BJ (cell line): ENCODE results near the gene SMKR1. TPM values are rescaled to one million over a fixed set of nuclear protein-coding genes. Genes with fewer than 3 reads are reported as not detected.
"Not testable (repeated sequence)": the region's sequence is repeated elsewhere in the genome, so short reads cannot be mapped to it uniquely, and the experiment has no call there.

Experiments
- CTCF ChIA-PET: fragments of 350-600 bp; formaldehyde crosslinking; extraction: SDS; loops from one replicate; lab custom pipeline; 2021; ENCODE audit warnings: antibody characterized with exemption, inconsistent platforms; lab: Yijun Ruan, JAX
- POLR2A ChIA-PET: fragments of 300-600 bp; sonication (Branson Sonifier 250); formaldehyde crosslinking; extraction: SDS; loops from one replicate; lab custom pipeline; 2021; ENCODE audit warnings: antibody characterized with exemption; lab: Charles Lee
- DNase-seq: peaks from one replicate; pipeline ENCODE4 v3.0.0-alpha.2; 2011; ENCODE audit warnings: low read depth
- H3K27me3 ChIP-seq: 2 replicates; pipeline ENCODE4 v1.6.0; 2011; ENCODE audit warnings: low read length; ENCODE audit not compliant: control insufficient read depth, insufficient read depth
- H3K36me3 ChIP-seq: 2 replicates; pipeline ENCODE4 v1.5.1; 2011; ENCODE audit warnings: low read length; ENCODE audit not compliant: control insufficient read depth, insufficient read depth
- H3K4me3 ChIP-seq: 2 replicates; pipeline ENCODE4 v1.5.1; 2011; ENCODE audit warnings: low read depth, mild to moderate bottlenecking, control low read depth, low read length
- CTCF ChIP-seq: IDR thresholded peaks from 2 replicates; pipeline ENCODE4 v1.5.1; 2011; ENCODE audit warnings: low read depth, mild to moderate bottlenecking, control low read depth, inconsistent platforms, low read length, moderate library complexity; ENCODE audit not compliant: insufficient read depth
- polyA plus RNA-seq: library from polyadenylated mRNA; depleted of rRNA; stranded (reverse); fragments of >200 nt; gene quantifications from 2 replicates; pipeline ENCODE4 v1.2.3, GENCODE V29; 2011

The SMKR1 gene
- polyA plus RNA-seq, 1 experiment = 0.27 TPM

- TF ChIP-seq CTCF = no peak
- ChIA-PET CTCF (interaction anchor here (0.6 to 8.0 kb wide), 7 partner anchors 11 to 541 kb away, joined by 3 to 154 read pairs (median 4); no protein-coding TSS in a partner anchor), POLR2A (interaction anchor here (0.5 kb wide), 1 partner anchor 138 kb away, joined by 3 read pairs; no protein-coding TSS in a partner anchor)
Measured at GRCh38 chr7:129469930-129470329, 32.4 kb upstream of the SMKR1 start.

GRCh38 chr7:129470411-129470810 lies 31.9 kb upstream of the SMKR1 start:
- H3K36me3 ChIP-seq = no peaks in the 10 kb centered on the region
- CTCF ChIA-PET = interaction anchor here (0.6 to 8.0 kb wide), 8 partner anchors 39 to 541 kb away, joined by 3 to 154 read pairs (median 4); no protein-coding TSS in a partner anchor
- no peak for DNase-seq
- H3K4me3 ChIP-seq = no peak overlapping the region
- no peak for TF ChIP-seq CTCF
- no peaks in the 10 kb centered on the region for H3K27me3 ChIP-seq
- POLR2A ChIA-PET = no interaction called here

More at GRCh38 chr7:129469930-129470329, 32.4 kb upstream of the SMKR1 start:
- no peaks in the 10 kb centered on the region for H3K36me3 ChIP-seq
- no peaks in the 10 kb centered on the region for H3K27me3 ChIP-seq
- no peak for DNase-seq
- H3K4me3 ChIP-seq = no peak overlapping the region

GRCh38 chr7:129471402-129471827 lies 30.9 kb upstream of the SMKR1 start:
- ChIA-PET POLR2A (interaction anchor here (1.1 kb wide), 1 partner anchor 128 kb away, joined by 3 read pairs; no protein-coding TSS in a partner anchor), CTCF (interaction anchor here (0.6 to 8.0 kb wide), 31 partner anchors 9 to 611 kb away, joined by 3 to 154 read pairs (median 3); partner anchors contain the start of gene STRIP2)
- Histone ChIP-seq H3K4me3 (no peak overlapping the region), H3K36me3 (no peaks in the 10 kb centered on the region), H3K27me3 (no peaks in the 10 kb centered on the region)
- TF ChIP-seq CTCF = no peak
- DNase-seq = no peak

- H3K36me3 ChIP-seq, H3K27me3 ChIP-seq, CTCF ChIA-PET, POLR2A ChIA-PET, DNase-seq, H3K4me3 ChIP-seq: not testable (repeated sequence)
Measured at GRCh38 chr7:129475931-129476330, 26.4 kb upstream of the SMKR1 start.

- H3K27me3 ChIP-seq, H3K4me3 ChIP-seq, POLR2A ChIA-PET, DNase-seq, H3K36me3 ChIP-seq, CTCF ChIA-PET: not testable (repeated sequence)
Measured at GRCh38 chr7:129476398-129476797, 25.9 kb upstream of the SMKR1 start.

- POLR2A ChIA-PET = no interaction called here
- Histone ChIP-seq H3K4me3 (no peak overlapping the region), H3K36me3 (no peaks in the 10 kb centered on the region), H3K27me3 (no peaks in the 10 kb centered on the region)
- TF ChIP-seq CTCF = no peak
- CTCF ChIA-PET = interaction anchor here (1.3 to 3.1 kb wide), 3 partner anchors 10 to 112 kb away, joined by 3 to 10 read pairs (median 4); no protein-coding TSS in a partner anchor
- DNase-seq = no peak
Measured at GRCh38 chr7:129479831-129480230, 22.5 kb upstream of the SMKR1 start.
